ENCODE data around the gene TLE2.
"Not testable (repeated sequence)": the region's sequence is repeated elsewhere in the genome, so short reads cannot be mapped to it uniquely, and the experiment has no call there.

The TLE2 gene

GRCh38 chr19:3015126-3016057 is 13.7 kb downstream of the TLE2 start:
- Mint-ChIP-seq H3K36me3 (ENCODE audit: low read depth) (no peaks in the 10 kb centered on the region), H3K4me3 (no peak overlapping the region), H3K27ac (no peak overlapping the region), H3K27me3 (ENCODE audit: low read depth, poor library complexity) (peaks cover 73% of the 10 kb centered on the region), H3K4me1 (no peaks in the 10 kb centered on the region), H3K9me3 (no peaks in the 10 kb centered on the region)
- no peak for DNase-seq
- TF ChIP-seq CTCF (IDR thresholded peaks at IDR 0.05), result no peak

- no peaks in the 10 kb centered on the region for H3K9me3 Mint-ChIP-seq
- TF ChIP-seq CTCF (IDR thresholded peaks at IDR 0.05), result no peak
- H3K4me3 Mint-ChIP-seq, result no peak overlapping the region
- peaks cover 75% of the 10 kb centered on the region for H3K27me3 Mint-ChIP-seq (ENCODE audit: low read depth, poor library complexity)
- no peaks in the 10 kb centered on the region for H3K36me3 Mint-ChIP-seq (ENCODE audit: low read depth)
- no peaks in the 10 kb centered on the region for H3K4me1 Mint-ChIP-seq
- no peak for DNase-seq
- H3K27ac Mint-ChIP-seq, result no peak overlapping the region
Observed at GRCh38 chr19:3014135-3014534, 14.9 kb downstream of the TLE2 start.

- peaks cover 76% of the 10 kb centered on the region for H3K27me3 Mint-ChIP-seq (ENCODE audit: low read depth, poor library complexity)
- no peak for TF ChIP-seq CTCF (IDR thresholded peaks at IDR 0.05)
- no peaks in the 10 kb centered on the region for H3K4me1 Mint-ChIP-seq
- DNase-seq, result no peak
- no peaks in the 10 kb centered on the region for H3K9me3 Mint-ChIP-seq
- no peaks in the 10 kb centered on the region for H3K36me3 Mint-ChIP-seq (ENCODE audit: low read depth)
- H3K4me3 Mint-ChIP-seq, result no peak overlapping the region
- H3K27ac Mint-ChIP-seq, result no peak overlapping the region
Observed at GRCh38 chr19:3013263-3013725, 15.8 kb downstream of the TLE2 start.

GRCh38 chr19:3012621-3013262 is 16.3 kb downstream of the TLE2 start:
- H3K9me3 Mint-ChIP-seq, result no peaks in the 10 kb centered on the region
- H3K4me1 Mint-ChIP-seq, result no peaks in the 10 kb centered on the region
- peaks cover 81% of the 10 kb centered on the region for H3K27me3 Mint-ChIP-seq (ENCODE audit: low read depth, poor library complexity)
- no peak for DNase-seq
- H3K4me3 Mint-ChIP-seq, result no peak overlapping the region
- no peak for TF ChIP-seq CTCF (IDR thresholded peaks at IDR 0.05)
- no peaks in the 10 kb centered on the region for H3K36me3 Mint-ChIP-seq (ENCODE audit: low read depth)
- H3K27ac Mint-ChIP-seq, result no peak overlapping the region

GRCh38 chr19:3012059-3012458 is 17.0 kb downstream of the TLE2 start:
- peaks cover 81% of the 10 kb centered on the region for H3K27me3 Mint-ChIP-seq (ENCODE audit: low read depth, poor library complexity)
- DNase-seq; H3K4me1 Mint-ChIP-seq; H3K27ac Mint-ChIP-seq; H3K9me3 Mint-ChIP-seq; H3K36me3 Mint-ChIP-seq (ENCODE audit: low read depth); H3K4me3 Mint-ChIP-seq: not testable (repeated sequence)

- H3K4me3 Mint-ChIP-seq, result no peak overlapping the region
- H3K27me3 Mint-ChIP-seq (ENCODE audit: low read depth, poor library complexity), result peaks cover 82% of the 10 kb centered on the region
- H3K27ac Mint-ChIP-seq, result no peak overlapping the region
- TF ChIP-seq CTCF (IDR thresholded peaks at IDR 0.05), result no peak
- H3K36me3 Mint-ChIP-seq (ENCODE audit: low read depth), result no peaks in the 10 kb centered on the region
- no peaks in the 10 kb centered on the region for H3K9me3 Mint-ChIP-seq
- no peak for DNase-seq
- H3K4me1 Mint-ChIP-seq, result no peaks in the 10 kb centered on the region
Observed at GRCh38 chr19:3010871-3011270, 18.2 kb downstream of the TLE2 start.
